GM23338 (cell line): Measurements from ENCODE around the gene SCTR. TPM values are rescaled to one million over a fixed set of nuclear protein-coding genes. Genes with fewer than 3 reads are reported as not detected.

ENCODE experiments used
- ATAC-seq: fragments of 200-7000 bp; cut with Tn5 transposase; 3 replicates; pipeline ENCODE4 v1.9.1; 2020
- DNase-seq: peaks from one replicate; pipeline ENCODE4 v3.0.0-alpha.2; 2015; ENCODE audit warnings: low spot score
- H2AFZ ChIP-seq: fragments of 200-600 bp; sonication (generic); 2 replicates; pipeline ENCODE4 v1.8.0; 2016; ENCODE audit warnings: antibody characterized with exemption, mild to moderate bottlenecking, moderate library complexity
- H3F3A ChIP-seq: fragments of 200-600 bp; sonication (generic); replicated peaks from 2 replicates; pipeline ENCODE4 v1.8.0; 2017; ENCODE audit warnings: antibody characterized with exemption, mixed run types, low read depth
- H3K27ac ChIP-seq: fragments of 200-600 bp; sonication (generic); 2 replicates; pipeline ENCODE4 v1.6.1; 2016; ENCODE audit warnings: low read depth
- H3K27me3 ChIP-seq: fragments of 200-600 bp; sonication (generic); 2 replicates; pipeline ENCODE4 v1.8.0; 2016; ENCODE audit warnings: mild to moderate bottlenecking, mixed run types, moderate library complexity; ENCODE audit not compliant: insufficient read depth
- H3K36me3 ChIP-seq: fragments of 200-600 bp; sonication (generic); 2 replicates; pipeline ENCODE4 v1.8.0; 2016; ENCODE audit warnings: mild to moderate bottlenecking; ENCODE audit not compliant: insufficient read depth
- H3K4me1 ChIP-seq: fragments of 200-600 bp; sonication (generic); 2 replicates; pipeline ENCODE4 v1.8.0; 2016; ENCODE audit warnings: mild to moderate bottlenecking, moderate library complexity; ENCODE audit not compliant: insufficient read depth
- H3K4me2 ChIP-seq: fragments of 200-600 bp; sonication (generic); 2 replicates; pipeline ENCODE4 v1.7.1; 2017; ENCODE audit warnings: mixed run types
- H3K4me3 ChIP-seq: fragments of 200-600 bp; sonication (generic); 2 replicates; pipeline ENCODE4 v1.6.1; 2016; ENCODE audit warnings: mixed run types
- H3K79me2 ChIP-seq: fragments of 200-600 bp; sonication (generic); replicated peaks from 2 replicates; pipeline ENCODE4 v1.8.0; 2017; ENCODE audit warnings: mild to moderate bottlenecking; ENCODE audit not compliant: insufficient read depth
- H3K9me2 ChIP-seq: fragments of 200-600 bp; sonication (generic); 2 replicates; pipeline ENCODE4 v1.8.0; 2017; ENCODE audit not compliant: insufficient read depth
- H4K20me1 ChIP-seq: fragments of 200-600 bp; sonication (generic); replicated peaks from 2 replicates; pipeline ENCODE4 v1.8.0; 2017; ENCODE audit warnings: mild to moderate bottlenecking; ENCODE audit not compliant: insufficient read depth
- H3K27ac Mint-ChIP-seq: 2 replicates; pipeline ENCODE4 v1.8.0; 2020; ENCODE audit warnings: inconsistent platforms, mild to moderate bottlenecking, moderate library complexity, mixed read lengths
- H3K27me3 Mint-ChIP-seq: 3 replicates; pipeline ENCODE4 v1.8.0; 2022; ENCODE audit warnings: low read depth, mild to moderate bottlenecking, moderate library complexity, mixed read lengths, inconsistent platforms; ENCODE audit not compliant: insufficient read depth, poor library complexity
- H3K36me3 Mint-ChIP-seq: 3 replicates; pipeline ENCODE4 v1.8.0; 2021; ENCODE audit warnings: low read depth, mild to moderate bottlenecking, inconsistent platforms, moderate library complexity, mixed read lengths
- H3K4me1 Mint-ChIP-seq: 3 replicates; pipeline ENCODE4 v1.8.0; 2020; ENCODE audit warnings: mild to moderate bottlenecking, inconsistent platforms, mixed read lengths
- H3K4me3 Mint-ChIP-seq: 3 replicates; pipeline ENCODE4 v1.8.0; 2021; ENCODE audit warnings: moderate library complexity, mild to moderate bottlenecking, inconsistent platforms, mixed read lengths
- H3K9me3 Mint-ChIP-seq: 3 replicates; pipeline ENCODE4 v1.8.0; 2020; ENCODE audit warnings: moderate library complexity, mild to moderate bottlenecking, inconsistent platforms, mixed read lengths
- CREB1 ChIP-seq: fragments of 250-450 bp; sonication (Bioruptor Pico); IDR thresholded peaks from 2 replicates; pipeline ENCODE4 v1.5.0; 2020; ENCODE audit warnings: low read depth, mild to moderate bottlenecking, moderate library complexity
- CTCF ChIP-seq, 2 experiments: fragments of 200-600 bp in 1 of 2; sonication (generic) in 1 of 2; conservative IDR thresholded peaks; 2 replicates each; pipeline versions ENCODE4 v1.5.1 to v1.6.1; 2016 to 2017; ENCODE audit warnings: antibody characterized with exemption in 2 of 2, low read depth in 2 of 2, mild to moderate bottlenecking in 2 of 2, moderate library complexity in 1 of 2
- ETS1 ChIP-seq: IDR thresholded peaks from 2 replicates; pipeline ENCODE4 v1.6.1; 2016; ENCODE audit warnings: antibody characterized with exemption
- EZH2 ChIP-seq: fragments of 200-600 bp; sonication (generic); IDR thresholded peaks from one replicate; pipeline ENCODE4 v1.8.0; 2017; ENCODE audit warnings: antibody characterized with exemption, mild to moderate bottlenecking, low read depth; ENCODE audit not compliant: unreplicated experiment
- EZH2phosphoT487 ChIP-seq: fragments of 200-600 bp; sonication (generic); IDR thresholded peaks from one replicate; pipeline ENCODE4 v1.8.1; 2018; ENCODE audit warnings: antibody characterized with exemption; ENCODE audit not compliant: unreplicated experiment
- JUNB ChIP-seq: IDR thresholded peaks from one replicate; pipeline ENCODE4 v1.6.1; 2016; ENCODE audit warnings: antibody characterized with exemption; ENCODE audit not compliant: unreplicated experiment
- NANOG ChIP-seq: IDR thresholded peaks from 2 replicates; pipeline ENCODE4 v1.6.1; 2016; ENCODE audit warnings: antibody characterized with exemption, borderline replicate concordance
- POLR2AphosphoS5 ChIP-seq: IDR thresholded peaks from 2 replicates; pipeline ENCODE4 v1.6.1; 2016; ENCODE audit warnings: antibody characterized with exemption, low read depth
- REST ChIP-seq: IDR thresholded peaks from one replicate; pipeline ENCODE4 v1.6.1; 2018; ENCODE audit warnings: antibody characterized with exemption; ENCODE audit not compliant: unreplicated experiment
- STAT1 ChIP-seq: IDR thresholded peaks from one replicate; pipeline ENCODE4 v1.6.1; 2016; ENCODE audit warnings: antibody characterized with exemption; ENCODE audit not compliant: unreplicated experiment
- ZNF114 ChIP-seq: fragments of 250-450 bp; sonication (Bioruptor Pico); IDR thresholded peaks from 2 replicates; pipeline ENCODE4 v1.5.0; 2020; ENCODE audit warnings: mild to moderate bottlenecking, moderate library complexity
- ZNF331 ChIP-seq: fragments of 250-450 bp; sonication (Bioruptor Pico); IDR thresholded peaks from 2 replicates; pipeline ENCODE4 v1.5.0; 2020; ENCODE audit warnings: low read depth, mild to moderate bottlenecking, moderate library complexity
- ZNF462 ChIP-seq: fragments of 250-450 bp; sonication (Bioruptor Pico); IDR thresholded peaks from 2 replicates; pipeline ENCODE4 v1.5.0; 2020; ENCODE audit warnings: mild to moderate bottlenecking, moderate library complexity
- polyA plus RNA-seq: library from polyadenylated mRNA; unstranded; fragments of >200 nt; fragmentation: Nextera tagmentation; extraction: Ambion mirVana; gene quantifications from 2 replicates; pipeline ENCODE4 v1.2.1, GENCODE V29; 2016
- total RNA-seq: library from RNA; depleted of rRNA; stranded (reverse); fragments of >200 nt; shearing (Covaris generic); gene quantifications from 2 replicates; pipeline ENCODE4 v1.2.3, GENCODE V29; 2014

Gene SCTR
- total and polyA plus RNA-seq, 2 experiments from 2014 or later = not detected

- no peak for TF ChIP-seq ZNF331 (CRISPR knock-in tag)
Observed at GRCh38 chr2:119466373-119466772, 57.9 kb downstream of the SCTR start (continued).

- no peak overlapping the region for H2AFZ ChIP-seq
- H3K27me3 ChIP-seq = no peaks in the 10 kb centered on the region
- H3K9me3 Mint-ChIP-seq = no peaks in the 10 kb centered on the region
- H3K9me2 ChIP-seq = 0 out of 2 replicates have a peak, but pooled peaks cover 5% of the 10 kb centered on the region
- H3K4me1 ChIP-seq = peaks cover 8% of the 10 kb centered on the region
- no peak overlapping the region for H3K27ac ChIP-seq
- DNase-seq (no peak), ATAC-seq (no peak)
- H3K4me2 ChIP-seq = no peak overlapping the region
- no peak overlapping the region for H3K27ac Mint-ChIP-seq
- H3F3A ChIP-seq = no peaks in the 10 kb centered on the region
- H3K36me3 ChIP-seq = no peaks in the 10 kb centered on the region
- no peak overlapping the region for H3K4me3 ChIP-seq
- H4K20me1 ChIP-seq = no peaks in the 10 kb centered on the region
- no peaks in the 10 kb centered on the region for H3K36me3 Mint-ChIP-seq
- peaks cover 6% of the 10 kb centered on the region for H3K27me3 Mint-ChIP-seq
- no peaks in the 10 kb centered on the region for H3K79me2 ChIP-seq
- H3K4me3 Mint-ChIP-seq = no peak overlapping the region
- peaks cover 6% of the 10 kb centered on the region for H3K4me1 Mint-ChIP-seq
- TF ChIP-seq EZH2 (no peak), JUNB (no peak), REST (no peak), ZNF114 (no peak), EZH2phosphoT487 (no peak), POLR2AphosphoS5 (no peak), ETS1 (no peak), STAT1 (no peak), ZNF331 (CRISPR knock-in tag) (no peak), ZNF462 (CRISPR knock-in tag) (no peak), CREB1 (CRISPR knock-in tag) (no peak), CTCF (conservative IDR thresholded peaks at IDR 0.05; ENCODE audit: low read depth in 2 of 2) (no peak), NANOG (no peak)
Observed at GRCh38 chr2:119465687-119466086, 58.6 kb downstream of the SCTR start.
